GM18508 (cell line): ENCODE data around the gene TBL1X.

Experiments used
- ATAC-seq: cut with Tn5 transposase; IDR thresholded peaks from one replicate; pipeline ENCODE4 v1.9.1; 2021; ENCODE audit warnings: moderate number of reproducible peaks; ENCODE audit not compliant: insufficient read depth, unreplicated experiment

Gene TBL1X

DNA sequence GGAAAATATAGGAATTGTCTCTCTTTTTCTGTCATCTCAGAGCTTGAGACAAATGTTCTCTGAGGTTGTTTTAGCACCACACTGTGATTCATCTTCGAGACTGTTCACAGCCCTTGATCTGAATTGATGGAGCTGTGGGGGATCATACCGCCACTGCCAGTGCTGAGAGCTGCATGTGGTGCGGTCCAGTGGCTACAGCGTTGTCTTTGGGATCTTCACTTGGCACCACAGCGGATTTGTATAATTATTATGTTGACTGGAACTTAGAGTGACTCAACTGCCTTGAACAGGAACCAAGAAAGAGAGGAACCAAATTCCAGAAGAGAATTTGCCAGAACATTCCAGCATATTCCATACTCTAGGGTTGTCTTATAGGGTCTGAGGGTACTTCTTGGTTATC lies 29.1 kb downstream of the TBL1X start:
- ATAC-seq = no peak

GRCh38 chrX:9494771-9495170 lies 29.9 kb downstream of the TBL1X start:
- ATAC-seq = no peak

- no peak for ATAC-seq
Measured at GRCh38 chrX:9495496-9495895, 30.6 kb downstream of the TBL1X start.

DNA sequence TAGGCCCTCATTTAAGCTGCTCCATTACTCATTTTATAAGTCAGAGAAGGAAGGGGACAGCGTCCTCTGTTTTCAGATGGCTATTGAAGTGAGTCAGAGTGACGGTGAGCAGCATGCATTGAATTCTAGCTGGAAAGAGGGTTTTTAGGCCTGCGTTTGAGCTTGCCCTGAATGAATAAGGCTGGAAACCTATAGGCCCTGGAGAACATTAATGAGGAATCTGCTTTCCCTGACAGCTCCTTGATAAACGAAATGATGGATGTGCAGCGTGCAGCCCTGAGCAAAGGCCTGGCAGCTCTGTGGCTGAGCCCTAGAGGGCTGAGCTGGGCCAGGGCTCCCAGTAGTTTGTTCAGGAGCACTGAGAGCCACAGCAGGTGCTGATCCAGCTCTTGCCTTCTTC lies 33.4 kb downstream of the TBL1X start:
- ATAC-seq = no peak

DNA sequence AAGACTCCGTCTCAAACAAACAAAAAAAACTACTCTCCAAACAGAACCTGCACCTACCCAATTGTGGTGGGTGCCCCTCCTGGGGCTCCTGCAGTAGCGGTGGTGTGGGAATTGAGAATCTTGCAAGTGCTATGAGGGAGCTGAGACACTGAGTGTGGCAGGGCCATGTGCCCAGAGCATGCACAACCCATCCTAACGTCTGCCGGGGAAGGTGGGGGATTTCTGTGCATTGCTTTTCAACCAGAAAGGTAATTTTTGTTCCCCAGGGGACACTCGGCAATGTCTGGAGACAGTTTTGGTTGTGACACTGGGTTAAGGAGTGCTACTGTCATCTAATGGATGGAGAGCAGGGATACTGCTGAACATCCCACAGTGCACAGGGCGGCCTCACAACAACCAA lies 35.7 kb downstream of the TBL1X start:
- ATAC-seq = no peak

DNA sequence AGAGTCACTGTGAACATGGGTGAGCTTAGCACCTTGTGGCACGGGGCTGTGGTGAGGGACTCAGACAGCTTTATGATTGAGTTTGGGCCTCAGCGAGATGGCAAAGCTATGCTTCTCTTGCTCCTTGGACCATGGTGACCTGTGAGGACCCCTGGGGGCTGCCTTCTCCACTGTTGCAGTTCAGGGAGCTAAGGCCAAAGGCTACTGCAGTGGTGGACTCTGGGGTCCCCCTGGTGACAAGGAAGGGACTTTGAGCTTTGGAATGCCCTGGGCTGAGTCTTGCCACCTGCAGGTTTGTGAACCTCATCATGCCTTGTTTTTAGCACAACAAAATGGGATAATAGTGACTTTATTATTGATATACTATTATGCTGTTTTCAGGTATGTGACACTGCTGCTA lies 36.5 kb downstream of the TBL1X start:
- no peak for ATAC-seq

DNA sequence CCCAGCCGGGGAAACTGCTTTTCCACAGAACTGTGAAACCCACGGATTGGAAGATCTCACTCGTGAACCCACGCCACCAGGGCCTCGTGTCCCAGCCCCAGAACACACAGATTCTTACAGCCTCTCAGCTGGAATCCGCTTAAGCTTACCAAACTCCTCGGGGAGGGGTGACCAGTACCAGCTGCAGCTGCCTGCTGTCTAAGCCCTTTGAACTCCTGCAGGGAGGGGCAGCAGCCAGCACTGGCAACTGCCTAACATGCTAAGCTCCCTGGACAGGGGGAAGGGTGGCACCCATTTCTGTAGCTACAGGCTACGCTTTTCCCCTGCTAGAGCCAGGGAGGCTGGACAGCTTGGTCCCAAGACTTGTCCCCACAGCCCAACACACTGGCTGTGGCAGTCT lies 38.4 kb downstream of the TBL1X start:
- ATAC-seq = no peak

DNA sequence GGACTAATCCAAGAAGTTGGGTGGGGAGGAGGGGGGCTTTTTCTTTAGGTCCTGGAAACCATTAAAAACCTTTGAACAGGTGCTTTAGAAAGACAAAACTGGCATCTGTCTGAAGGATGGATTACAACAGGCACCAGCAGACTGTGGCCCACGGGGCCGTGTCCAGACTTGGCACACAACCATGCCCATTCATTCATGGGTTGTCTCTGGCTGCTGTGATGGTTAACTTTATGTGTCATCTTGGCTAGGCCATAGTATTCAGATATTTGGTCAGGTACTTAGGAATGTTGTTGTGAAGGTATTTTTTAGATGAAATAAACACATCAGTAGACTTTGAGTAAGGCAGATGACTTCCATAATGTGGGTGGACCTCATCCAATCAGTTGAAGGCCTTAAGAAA lies 45.5 kb downstream of the TBL1X start:
- no peak for ATAC-seq

GRCh38 chrX:9510980-9511379 lies 46.1 kb downstream of the TBL1X start:
- no peak for ATAC-seq

GRCh38 chrX:9515489-9515888 lies 50.6 kb downstream of the TBL1X start:
- no peak for ATAC-seq

DNA sequence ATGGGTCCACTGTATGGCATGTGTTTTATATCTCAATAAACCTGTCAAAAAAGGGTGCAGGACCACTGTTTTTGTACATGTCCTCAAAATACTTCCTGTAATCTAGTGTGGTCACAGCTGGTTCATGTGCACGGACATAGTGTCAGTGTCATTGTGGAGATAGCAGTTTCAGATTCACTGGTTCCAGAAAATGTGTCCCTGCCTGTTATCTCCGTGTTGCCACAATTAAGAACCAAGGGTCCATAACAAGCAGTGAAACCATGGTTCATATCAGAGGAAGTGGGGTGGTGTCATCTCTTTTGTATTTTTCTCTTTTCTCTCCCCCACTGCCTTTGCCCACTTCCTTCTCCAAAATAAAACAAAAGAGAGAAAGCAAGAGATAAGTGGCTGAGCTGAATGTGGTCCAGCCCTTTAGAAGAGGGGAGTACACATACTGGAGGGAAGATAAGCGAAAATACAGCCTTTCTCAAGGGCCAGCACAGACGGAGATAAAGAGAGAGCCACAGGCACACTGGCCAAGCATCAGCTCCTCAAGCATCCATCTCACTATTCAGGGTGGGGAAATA lies 51.2 kb downstream of the TBL1X start:
- ATAC-seq = no peak

DNA sequence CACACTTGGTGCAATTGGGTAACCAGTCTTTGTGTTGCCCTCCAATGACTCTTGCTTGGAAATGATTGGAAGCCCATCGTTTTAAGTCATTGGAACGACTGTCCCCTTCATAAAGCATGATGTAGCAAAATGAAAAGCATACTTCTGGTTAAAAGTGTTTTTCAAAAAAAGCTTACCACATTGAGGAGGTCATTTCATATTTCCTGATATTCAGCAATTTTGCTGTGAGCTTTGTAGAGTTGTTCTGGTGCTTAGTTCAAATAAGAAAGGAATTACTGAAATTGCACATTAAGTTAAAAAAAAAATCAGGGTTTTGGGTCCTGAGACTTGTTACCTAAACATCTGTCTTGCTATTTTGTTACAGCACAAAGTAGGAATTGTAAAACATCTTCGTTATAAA lies 51.8 kb downstream of the TBL1X start:
- no peak for ATAC-seq

GRCh38 chrX:9518051-9518450 lies 53.2 kb downstream of the TBL1X start:
- ATAC-seq = no peak

GRCh38 chrX:9518889-9519288 lies 54.0 kb downstream of the TBL1X start:
- ATAC-seq = no peak

GRCh38 chrX:9519546-9520216 lies 54.8 kb downstream of the TBL1X start:
- ATAC-seq = no peak

DNA sequence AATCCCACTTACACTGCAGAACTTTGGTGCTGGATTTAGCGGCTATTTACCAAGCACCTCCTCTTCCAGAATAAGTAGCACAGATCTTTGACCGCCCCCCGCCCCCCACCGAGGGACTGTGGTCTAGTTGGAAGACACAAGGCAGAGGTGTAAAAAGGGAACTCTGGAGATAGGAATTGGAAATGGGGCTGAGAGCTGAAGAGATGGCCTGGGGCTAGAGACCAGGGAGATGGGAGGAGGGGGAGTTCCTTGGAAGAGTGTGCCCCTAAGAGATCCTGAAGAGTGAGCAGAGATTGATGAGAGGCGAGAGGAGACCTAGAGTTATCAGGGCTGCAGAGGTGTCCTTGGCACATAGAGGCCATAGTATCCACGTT lies 55.3 kb downstream of the TBL1X start:
- no peak for ATAC-seq

DNA sequence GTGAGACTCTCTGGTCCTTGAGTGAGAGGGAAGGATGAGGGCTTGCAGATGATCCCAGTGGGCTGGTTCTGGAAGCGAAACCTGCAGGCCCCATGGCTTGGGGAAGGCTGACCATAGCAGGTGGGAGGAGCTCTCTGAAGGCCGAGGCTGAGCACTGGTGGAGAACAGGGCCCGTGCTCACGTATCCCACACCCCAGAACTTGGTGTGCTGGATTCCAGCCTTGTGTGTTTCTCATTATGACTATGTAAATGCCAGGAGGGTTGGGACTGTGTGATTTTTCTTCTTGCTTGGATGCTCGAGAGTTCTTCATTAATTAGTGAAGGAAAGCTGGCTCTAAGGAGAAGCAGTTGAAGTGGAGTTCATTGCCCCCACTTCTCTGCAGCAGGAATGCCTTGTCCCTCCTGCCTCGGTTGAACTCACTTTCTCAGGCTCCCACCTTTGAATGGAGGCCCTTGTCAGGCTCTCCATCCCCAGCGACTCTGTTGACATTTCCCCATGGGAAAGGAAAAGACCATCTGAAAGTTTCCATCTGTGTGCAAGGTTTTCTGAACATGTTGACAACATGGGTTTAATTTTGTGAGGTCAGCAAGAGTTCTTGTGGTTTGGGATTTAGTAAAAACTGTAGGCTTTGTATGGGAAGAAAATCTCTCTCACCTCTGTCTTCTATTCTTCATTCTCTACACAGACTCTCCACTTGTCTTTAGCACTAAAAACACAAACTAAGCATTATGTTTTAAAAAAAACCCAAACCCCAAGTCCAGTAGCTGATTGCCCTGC lies 57.7 kb downstream of the TBL1X start:
- no peak for ATAC-seq

GRCh38 chrX:9525511-9526248 lies 60.8 kb downstream of the TBL1X start:
- no peak for ATAC-seq

DNA sequence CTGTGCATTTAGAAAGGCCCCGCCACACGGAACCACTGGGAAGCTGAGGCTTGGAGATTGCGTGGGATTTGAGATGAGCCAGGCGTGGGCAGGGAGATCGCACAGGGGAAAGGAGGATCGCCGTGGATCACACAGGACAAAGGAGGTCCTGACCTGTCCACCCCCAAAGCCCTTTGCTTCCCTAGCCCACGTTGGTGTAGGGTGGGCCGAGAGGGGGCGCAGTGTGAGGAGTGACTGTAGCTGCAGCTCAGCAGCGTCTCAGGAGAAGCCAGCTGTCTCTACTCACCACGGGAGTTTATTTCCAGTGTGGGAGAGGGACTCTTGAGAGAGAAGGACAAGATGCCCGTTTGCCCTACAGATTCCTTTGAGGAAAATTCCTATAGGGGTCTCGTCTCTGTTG lies 62.1 kb downstream of the TBL1X start:
- ATAC-seq = no peak

DNA sequence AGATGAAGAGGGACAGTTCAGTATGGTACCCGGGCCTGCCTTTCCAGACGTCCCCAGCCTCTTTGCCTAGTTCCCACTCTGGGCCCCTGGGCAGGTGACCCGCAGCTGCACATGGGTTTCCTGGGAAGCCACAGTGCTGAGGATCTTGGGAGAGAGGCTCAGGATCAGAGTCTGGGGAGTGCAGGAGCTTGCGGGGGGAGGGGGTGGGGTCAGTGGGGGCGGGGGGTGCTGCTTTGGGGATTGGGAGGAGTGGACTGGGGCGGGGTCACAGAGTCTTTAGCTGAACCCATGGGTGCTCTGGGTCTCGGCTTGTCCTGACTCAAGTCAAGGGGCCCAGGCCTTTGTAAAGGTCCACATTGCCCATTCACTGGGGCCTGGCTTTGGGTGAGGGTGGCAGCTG lies 63.6 kb downstream of the TBL1X start:
- no peak for ATAC-seq

GRCh38 chrX:9529223-9529622 lies 64.4 kb downstream of the TBL1X start:
- ATAC-seq = no peak
